Measurements from ENCODE around the gene NRAP.

Gene NRAP

DNA sequence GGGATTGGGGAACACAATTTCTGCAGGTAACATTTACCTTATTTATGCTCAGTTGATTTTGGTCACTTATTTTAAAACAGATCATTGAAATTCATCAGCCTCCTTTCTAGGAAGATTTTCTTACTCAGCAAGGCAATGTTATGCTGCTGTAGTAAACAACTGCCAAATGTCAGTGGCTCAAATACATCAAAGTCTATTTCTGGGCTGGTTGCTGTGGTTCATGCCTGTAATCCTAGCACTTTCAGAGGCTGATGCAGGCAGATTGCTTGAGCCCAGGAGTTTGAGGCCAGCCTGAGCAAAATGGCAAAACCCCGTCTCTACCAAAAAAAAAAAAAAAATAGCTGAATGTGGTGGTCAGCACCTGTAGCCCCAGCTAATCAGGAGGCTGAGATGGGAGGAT is 85.1 kb downstream of the NRAP start:
- TF ChIP-seq SUZ12 (IDR thresholded peaks at IDR 0.05) (no peak), ELF4 (IDR thresholded peaks at IDR 0.05) (no peak), ARNT (IDR thresholded peaks at IDR 0.05) (no peak), FOXK2 (IDR thresholded peaks at IDR 0.05) (no peak), CTBP1 (IDR thresholded peaks at IDR 0.05; ENCODE audit: borderline replicate concordance) (no peak), L3MBTL2 (conservative IDR thresholded peaks at IDR 0.05) (no peak), SP1 (IDR thresholded peaks at IDR 0.05) (no peak), NFRKB (IDR thresholded peaks at IDR 0.05) (no peak), BHLHE40 (IDR thresholded peaks at IDR 0.05; ENCODE audit: borderline replicate concordance) (no peak), FOXM1 (IDR thresholded peaks at IDR 0.05; ENCODE audit: borderline replicate concordance) (no peak), FOXA1 (IDR thresholded peaks at IDR 0.05) (no peak), ZNF384 (IDR thresholded peaks at IDR 0.05) (no peak), TARDBP (IDR thresholded peaks at IDR 0.05) (no peak), LEF1 (IDR thresholded peaks at IDR 0.05; ENCODE audit: borderline replicate concordance) (no peak), HDGF (IDR thresholded peaks at IDR 0.05; ENCODE audit: borderline replicate concordance) (no peak)
- TF ChIP-seq, protein P1, sequence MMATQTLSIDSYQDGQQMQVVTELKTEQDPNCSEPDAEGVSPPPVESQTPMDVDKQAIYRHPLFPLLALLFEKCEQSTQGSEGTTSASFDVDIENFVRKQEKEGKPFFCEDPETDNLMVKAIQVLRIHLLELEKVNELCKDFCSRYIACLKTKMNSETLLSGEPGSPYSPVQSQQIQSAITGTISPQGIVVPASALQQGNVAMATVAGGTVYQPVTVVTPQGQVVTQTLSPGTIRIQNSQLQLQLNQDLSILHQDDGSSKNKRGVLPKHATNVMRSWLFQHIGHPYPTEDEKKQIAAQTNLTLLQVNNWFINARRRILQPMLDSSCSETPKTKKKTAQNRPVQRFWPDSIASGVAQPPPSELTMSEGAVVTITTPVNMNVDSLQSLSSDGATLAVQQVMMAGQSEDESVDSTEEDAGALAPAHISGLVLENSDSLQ (IDR thresholded peaks at IDR 0.05), result no peak
- ChIA-PET CTCF (no interaction called here), POLR2A (no interaction called here)
- no peak for DNase-seq (ENCODE audit: extremely low spot score)

GRCh38 chr10:113576852-113577251 is 87.0 kb downstream of the NRAP start:
- DNase-seq (ENCODE audit: extremely low spot score), result peak; percentile 40
- ChIA-PET CTCF (no interaction called here), POLR2A (no interaction called here)
- no peak for TF ChIP-seq FOXA1 (IDR thresholded peaks at IDR 0.05)
- TF ChIP-seq, protein P1 (IDR thresholded peaks at IDR 0.05), result peak; percentile 61

DNA sequence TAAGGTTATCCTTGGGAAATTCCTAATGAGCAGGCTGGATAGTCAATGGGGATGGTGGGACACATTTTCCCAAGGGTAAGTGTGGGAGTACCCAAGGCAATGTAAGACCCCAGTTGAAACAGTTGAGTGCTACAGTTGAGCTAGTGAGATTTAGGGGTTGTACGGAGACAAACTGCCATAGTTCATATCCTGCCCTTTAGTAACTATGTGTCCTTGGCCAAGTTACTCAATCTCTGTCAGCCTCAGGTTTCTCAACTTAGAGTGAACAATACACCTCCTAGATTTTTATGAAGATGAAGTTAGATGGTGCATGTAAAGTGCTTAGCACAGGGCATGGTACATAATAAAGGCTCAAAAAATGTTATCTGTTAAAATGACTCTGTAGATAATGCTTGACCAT is 90.5 kb downstream of the NRAP start:
- ChIA-PET POLR2A (no interaction called here), CTCF (interaction anchor here (0.6 to 1.6 kb wide), 2 partner anchors 10 to 54 kb away, joined by 3 to 5 read pairs; no protein-coding TSS in a partner anchor)
- no peak for DNase-seq (ENCODE audit: extremely low spot score)
- TF ChIP-seq CTBP1 (IDR thresholded peaks at IDR 0.05; ENCODE audit: borderline replicate concordance), result no peak
- no peak for TF ChIP-seq TARDBP (IDR thresholded peaks at IDR 0.05)
- no peak for TF ChIP-seq HDGF (IDR thresholded peaks at IDR 0.05; ENCODE audit: borderline replicate concordance)
- no peak for TF ChIP-seq ARNT (IDR thresholded peaks at IDR 0.05)
- TF ChIP-seq LEF1 (IDR thresholded peaks at IDR 0.05; ENCODE audit: borderline replicate concordance), result no peak
- TF ChIP-seq SP1 (IDR thresholded peaks at IDR 0.05), result no peak
- TF ChIP-seq BHLHE40 (IDR thresholded peaks at IDR 0.05; ENCODE audit: borderline replicate concordance), result no peak
- no peak for TF ChIP-seq FOXM1 (IDR thresholded peaks at IDR 0.05; ENCODE audit: borderline replicate concordance)
- TF ChIP-seq ZNF384 (IDR thresholded peaks at IDR 0.05), result no peak
- TF ChIP-seq SUZ12 (IDR thresholded peaks at IDR 0.05), result no peak
- no peak for TF ChIP-seq FOXA1 (IDR thresholded peaks at IDR 0.05)
- TF ChIP-seq L3MBTL2 (conservative IDR thresholded peaks at IDR 0.05), result no peak

GRCh38 chr10:113572520-113573290 is 91.1 kb downstream of the NRAP start:
- no peak for TF ChIP-seq ELF4 (IDR thresholded peaks at IDR 0.05)
- TF ChIP-seq L3MBTL2 (conservative IDR thresholded peaks at IDR 0.05), result no peak
- no peak for TF ChIP-seq FOXA1 (IDR thresholded peaks at IDR 0.05)
- TF ChIP-seq ZNF384 (IDR thresholded peaks at IDR 0.05), result no peak
- TF ChIP-seq, protein P1 (IDR thresholded peaks at IDR 0.05), result no peak
- no peak for TF ChIP-seq BHLHE40 (IDR thresholded peaks at IDR 0.05; ENCODE audit: borderline replicate concordance)
- TF ChIP-seq HDGF (IDR thresholded peaks at IDR 0.05; ENCODE audit: borderline replicate concordance), result no peak
- TF ChIP-seq ARNT (IDR thresholded peaks at IDR 0.05), result no peak
- TF ChIP-seq FOXM1 (IDR thresholded peaks at IDR 0.05; ENCODE audit: borderline replicate concordance), result no peak
- no peak for TF ChIP-seq SP1 (IDR thresholded peaks at IDR 0.05)
- no peak for TF ChIP-seq NFRKB (IDR thresholded peaks at IDR 0.05)
- TF ChIP-seq SUZ12 (IDR thresholded peaks at IDR 0.05), result no peak
- TF ChIP-seq TARDBP (IDR thresholded peaks at IDR 0.05), result no peak
- TF ChIP-seq CTBP1 (IDR thresholded peaks at IDR 0.05; ENCODE audit: borderline replicate concordance), result no peak
- TF ChIP-seq FOXK2 (IDR thresholded peaks at IDR 0.05), result no peak
- TF ChIP-seq LEF1 (IDR thresholded peaks at IDR 0.05; ENCODE audit: borderline replicate concordance), result no peak
- no peak for DNase-seq (ENCODE audit: extremely low spot score)
- ChIA-PET POLR2A (no interaction called here), CTCF (interaction anchor here (1.6 kb wide), 1 partner anchor 9 kb away, joined by 5 read pairs; no protein-coding TSS in a partner anchor)

DNA sequence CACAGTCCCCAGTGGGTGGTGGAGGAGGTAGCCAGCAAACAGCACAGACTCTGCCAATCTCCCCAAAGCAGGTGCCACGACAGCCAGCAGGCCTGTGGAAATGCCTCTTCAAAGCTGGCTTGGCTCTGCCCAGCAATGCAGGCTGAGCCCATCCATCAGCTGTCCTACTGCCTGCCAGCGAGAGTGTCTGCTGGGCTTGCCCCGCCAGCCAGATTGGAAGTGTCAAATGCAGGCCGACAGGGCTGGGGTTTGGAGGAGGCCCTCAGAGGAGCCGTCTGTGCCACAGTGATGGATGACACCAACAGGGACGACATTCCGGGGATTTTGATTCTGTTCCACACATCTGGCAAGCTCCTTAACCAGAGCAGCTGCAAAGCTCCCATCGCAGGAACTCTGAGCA is 94.3 kb downstream of the NRAP start:
- CTCF ChIA-PET, result no interaction called here
- POLR2A ChIA-PET, result no interaction called here
- no peak for DNase-seq (ENCODE audit: extremely low spot score)
- TF ChIP-seq L3MBTL2 (conservative IDR thresholded peaks at IDR 0.05) (no peak), NFRKB (IDR thresholded peaks at IDR 0.05) (no peak), FOXM1 (IDR thresholded peaks at IDR 0.05; ENCODE audit: borderline replicate concordance) (no peak), LEF1 (IDR thresholded peaks at IDR 0.05; ENCODE audit: borderline replicate concordance) (no peak), HDGF (IDR thresholded peaks at IDR 0.05; ENCODE audit: borderline replicate concordance) (no peak), FOXK2 (IDR thresholded peaks at IDR 0.05) (no peak), BHLHE40 (IDR thresholded peaks at IDR 0.05; ENCODE audit: borderline replicate concordance) (no peak)

DNA sequence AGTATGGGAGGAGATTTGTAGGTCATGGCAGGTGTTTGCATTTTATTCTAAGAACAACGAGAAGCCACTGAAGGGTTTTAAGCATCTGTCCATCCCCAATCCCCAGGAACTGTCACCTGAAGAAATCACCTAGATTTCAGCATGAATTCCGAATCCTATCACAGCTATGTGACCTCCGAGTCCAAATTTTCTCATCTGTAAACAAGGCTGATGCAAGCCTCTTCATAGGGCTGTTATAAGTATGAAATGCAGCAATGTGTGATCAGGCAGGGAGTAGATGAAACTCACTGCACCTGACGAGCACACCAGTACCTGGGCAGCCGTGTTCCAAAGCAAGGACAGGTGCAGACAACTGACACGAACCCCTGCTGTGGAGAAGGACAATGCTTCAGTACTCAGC is 97.0 kb downstream of the NRAP start:
- DNase-seq (ENCODE audit: extremely low spot score), result no peak
- ChIA-PET CTCF (no interaction called here), POLR2A (no interaction called here)
- TF ChIP-seq ARNT (IDR thresholded peaks at IDR 0.05) (no peak), L3MBTL2 (conservative IDR thresholded peaks at IDR 0.05) (no peak), ELF4 (IDR thresholded peaks at IDR 0.05) (no peak), ZNF384 (IDR thresholded peaks at IDR 0.05) (no peak), FOXK2 (IDR thresholded peaks at IDR 0.05) (no peak)
